ENCODE results near the gene TNNI3K. TPM values are rescaled to one million over a fixed set of nuclear protein-coding genes. Genes with fewer than 3 reads are reported as not detected.

The TNNI3K gene
- total RNA-seq, 6 experiments from 2014 or later: 1.0 TPM; not detected in 5

DNA sequence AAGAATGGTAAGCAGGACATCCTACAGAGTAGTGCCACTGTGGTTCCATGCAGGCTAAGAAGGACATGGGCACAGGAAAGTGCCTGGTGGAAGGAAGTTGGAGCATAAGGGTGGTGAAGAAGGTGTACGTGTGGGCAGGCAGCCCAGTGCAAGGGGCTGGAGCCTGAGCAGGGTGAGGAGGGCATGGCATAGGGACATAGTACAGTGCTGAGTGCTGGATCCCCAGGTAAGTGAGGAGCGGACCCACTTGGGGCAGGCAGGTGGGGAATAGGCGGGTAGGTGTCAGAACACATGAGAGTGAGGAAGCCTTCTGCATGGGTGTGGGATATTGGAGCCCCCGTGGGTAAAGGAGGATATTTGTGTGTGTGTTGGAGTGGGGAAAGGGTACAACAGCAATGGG, 292.9 kb downstream of the TNNI3K start:
- 70% methylated on average over 4 of the region's 4 CpGs for WGBS (ENCODE audit: insufficient coverage, low coverage, low lambda C conversion rate, missing lambda C conversion rate)
- intact Hi-C loops (cut with DNase I): no loop called here
- ATAC-seq: no peak

GRCh38 chr1:74530892-74531291, 295.7 kb downstream of the TNNI3K start:
- H3K4me3 ChIP-seq: no peak overlapping the region
- ATAC-seq: no peak
- no peaks in the 10 kb centered on the region for H3K36me3 ChIP-seq
- H3K27ac ChIP-seq: no peak overlapping the region
- TF ChIP-seq, protein P1, sequence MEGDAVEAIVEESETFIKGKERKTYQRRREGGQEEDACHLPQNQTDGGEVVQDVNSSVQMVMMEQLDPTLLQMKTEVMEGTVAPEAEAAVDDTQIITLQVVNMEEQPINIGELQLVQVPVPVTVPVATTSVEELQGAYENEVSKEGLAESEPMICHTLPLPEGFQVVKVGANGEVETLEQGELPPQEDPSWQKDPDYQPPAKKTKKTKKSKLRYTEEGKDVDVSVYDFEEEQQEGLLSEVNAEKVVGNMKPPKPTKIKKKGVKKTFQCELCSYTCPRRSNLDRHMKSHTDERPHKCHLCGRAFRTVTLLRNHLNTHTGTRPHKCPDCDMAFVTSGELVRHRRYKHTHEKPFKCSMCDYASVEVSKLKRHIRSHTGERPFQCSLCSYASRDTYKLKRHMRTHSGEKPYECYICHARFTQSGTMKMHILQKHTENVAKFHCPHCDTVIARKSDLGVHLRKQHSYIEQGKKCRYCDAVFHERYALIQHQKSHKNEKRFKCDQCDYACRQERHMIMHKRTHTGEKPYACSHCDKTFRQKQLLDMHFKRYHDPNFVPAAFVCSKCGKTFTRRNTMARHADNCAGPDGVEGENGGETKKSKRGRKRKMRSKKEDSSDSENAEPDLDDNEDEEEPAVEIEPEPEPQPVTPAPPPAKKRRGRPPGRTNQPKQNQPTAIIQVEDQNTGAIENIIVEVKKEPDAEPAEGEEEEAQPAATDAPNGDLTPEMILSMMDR (IDR thresholded peaks at IDR 0.05): no peak
- TF ChIP-seq POLR2A (IDR thresholded peaks at IDR 0.05): no peak
- H3K27me3 ChIP-seq: no peaks in the 10 kb centered on the region
- intact Hi-C loops (cut with DNase I): no loop called here
- no peaks in the 10 kb centered on the region for H3K4me1 ChIP-seq
- no peaks in the 10 kb centered on the region for H3K9me3 ChIP-seq
- no peak for DNase-seq

More for the DNA sequence above, 292.9 kb downstream of the TNNI3K start:
- no peaks in the 10 kb centered on the region for H3K36me3 ChIP-seq
- H3K4me3 ChIP-seq: no peak overlapping the region
- no peaks in the 10 kb centered on the region for H3K27me3 ChIP-seq
- no peak for TF ChIP-seq POLR2A (IDR thresholded peaks at IDR 0.05)
- TF ChIP-seq, protein P1 (IDR thresholded peaks at IDR 0.05): no peak
- DNase-seq: no peak
- no peak overlapping the region for H3K27ac ChIP-seq
- H3K4me1 ChIP-seq: no peaks in the 10 kb centered on the region
- no peaks in the 10 kb centered on the region for H3K9me3 ChIP-seq

- H3K4me3 ChIP-seq: no peak overlapping the region
- no peak for TF ChIP-seq POLR2A (IDR thresholded peaks at IDR 0.05)
- TF ChIP-seq, protein P1 (IDR thresholded peaks at IDR 0.05): no peak
- 67% methylated on average over 1 of the region's 1 CpG for WGBS (ENCODE audit: insufficient coverage, low coverage, low lambda C conversion rate, missing lambda C conversion rate)
- H3K4me1 ChIP-seq: peaks cover 0 to 2% (median 0%) of the 10 kb centered on the region in 4 donors
- no peaks in the 10 kb centered on the region for H3K27me3 ChIP-seq
- intact Hi-C loops (cut with DNase I): no loop called here
- no peaks in the 10 kb centered on the region for H3K9me3 ChIP-seq
- no peak for DNase-seq
- H3K27ac ChIP-seq: no peak overlapping the region
- no peaks in the 10 kb centered on the region for H3K36me3 ChIP-seq
- ATAC-seq: no peak
Observed at GRCh38 chr1:74531796-74532195, 296.6 kb downstream of the TNNI3K start.

DNA sequence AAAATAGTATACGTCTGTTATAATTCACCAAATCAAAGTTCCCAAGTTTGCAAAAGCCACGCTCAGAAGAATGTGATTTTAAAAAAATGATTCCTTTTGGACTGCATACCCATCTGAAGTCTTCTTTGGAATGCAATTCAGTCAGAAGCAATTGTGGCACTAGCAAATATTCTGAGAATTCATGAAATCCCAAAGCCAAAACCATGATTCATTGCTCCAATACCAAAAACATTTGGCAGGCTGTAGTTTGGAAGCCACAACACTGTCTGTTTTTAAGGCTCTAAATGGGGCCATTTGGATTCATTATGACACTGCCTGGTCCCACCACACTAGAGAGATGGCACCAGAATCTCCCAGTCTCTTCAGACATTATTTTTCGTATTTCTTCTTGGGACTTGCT, 299.1 kb downstream of the TNNI3K start:
- no peak overlapping the region for H3K4me3 ChIP-seq
- peaks cover 0 to 2% (median 0%) of the 10 kb centered on the region in 4 donors for H3K4me1 ChIP-seq
- H3K9me3 ChIP-seq: no peaks in the 10 kb centered on the region
- H3K27ac ChIP-seq: no peak overlapping the region
- 71% methylated on average over 3 of the region's 3 CpGs for WGBS (ENCODE audit: insufficient coverage, low coverage, low lambda C conversion rate, missing lambda C conversion rate)
- no peaks in the 10 kb centered on the region for H3K27me3 ChIP-seq
- ATAC-seq: no peak
- H3K36me3 ChIP-seq: no peaks in the 10 kb centered on the region
- TF ChIP-seq, protein P1 (IDR thresholded peaks at IDR 0.05): no peak
- no peak for TF ChIP-seq POLR2A (IDR thresholded peaks at IDR 0.05)
- intact Hi-C loops (cut with DNase I): no loop called here
- no peak for DNase-seq

DNA sequence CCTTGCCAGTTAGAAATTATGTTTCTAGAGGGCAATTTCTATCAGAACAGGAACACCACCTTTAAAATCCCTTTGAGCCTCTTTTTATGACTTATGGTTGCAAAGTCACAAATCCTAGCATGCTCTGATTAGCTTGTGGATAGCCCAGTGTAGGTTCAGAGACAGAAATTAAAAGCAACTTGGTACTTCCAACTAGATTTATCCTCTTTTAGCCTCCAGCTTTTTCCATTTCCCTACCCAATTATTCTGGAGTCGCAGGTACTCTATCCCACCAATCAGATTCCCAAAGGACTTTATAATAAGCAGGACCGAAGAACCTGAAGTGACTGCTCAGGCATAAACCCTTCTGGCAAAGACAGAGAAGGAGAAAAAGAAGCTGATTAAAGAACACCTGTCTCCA, 310.6 kb downstream of the TNNI3K start:
- intact Hi-C loops (cut with DNase I): no loop called here
- no peak for TF ChIP-seq POLR2A (IDR thresholded peaks at IDR 0.05)
- TF ChIP-seq, protein P1 (IDR thresholded peaks at IDR 0.05): no peak
- WGBS (ENCODE audit: insufficient coverage, low coverage, low lambda C conversion rate, missing lambda C conversion rate): 75% methylated on average over 2 of the region's 2 CpGs
- ATAC-seq (no peak), DNase-seq (no peak)
- Histone ChIP-seq H3K4me3 (no peak overlapping the region), H3K9me3 (no peaks in the 10 kb centered on the region), H3K27me3 (no peaks in the 10 kb centered on the region), H3K27ac (no peak overlapping the region), H3K4me1 (no peaks in the 10 kb centered on the region), H3K36me3 (no peaks in the 10 kb centered on the region)

All from right lobe of liver (tissue), 6 donors.